Activated CD4-positive, alpha-beta T cell treated with anti-CD3 and anti-CD28 coated beads, Interleukin-2, amount 10 ng/mL, durations not matched to agents 7 days and 5 days (primary cell): ENCODE results near the gene CREB5. TPM values are rescaled to one million over a fixed set of nuclear protein-coding genes. Genes with fewer than 3 reads are reported as not detected.
"Not testable (repeated sequence)": the region's sequence is repeated elsewhere in the genome, so short reads cannot be mapped to it uniquely, and the experiment has no call there.

Experiments used
- CTCF ChIA-PET: fragments of 350-600 bp; sonication (Branson Sonifier 250); formaldehyde crosslinking; loops from one replicate; lab custom pipeline; 2021; ENCODE audit warnings: antibody characterized with exemption; lab: Charles Lee
- POLR2A ChIA-PET: fragments of 350-600 bp; sonication (Branson Sonifier 250); formaldehyde crosslinking; loops from one replicate; lab custom pipeline; 2021; ENCODE audit warnings: antibody characterized with exemption; lab: Charles Lee
- DNase-seq: peaks from one replicate; pipeline ENCODE4 v3.0.0-alpha.2; 2020
- H3K27ac Mint-ChIP-seq: one replicate; pipeline ENCODE4 v1.8.0; 2021; ENCODE audit warnings: mild to moderate bottlenecking, moderate library complexity, mixed read lengths
- H3K27me3 Mint-ChIP-seq: one replicate; pipeline ENCODE4 v1.8.0; 2021; ENCODE audit warnings: mixed read lengths
- H3K36me3 Mint-ChIP-seq: one replicate; pipeline ENCODE4 v1.8.0; 2021; ENCODE audit warnings: low read depth, mixed read lengths
- H3K4me1 Mint-ChIP-seq: one replicate; pipeline ENCODE4 v1.8.0; 2021; ENCODE audit warnings: mixed read lengths
- H3K4me3 Mint-ChIP-seq: one replicate; pipeline ENCODE4 v1.8.0; 2021; ENCODE audit warnings: mild to moderate bottlenecking, moderate library complexity, mixed read lengths
- H3K9me3 Mint-ChIP-seq: one replicate; pipeline ENCODE4 v1.8.0; 2021; ENCODE audit warnings: mixed read lengths
- total RNA-seq, 2 experiments: library from RNA; stranded (reverse); gene quantifications; one replicate each; pipeline ENCODE4 v1.2.3, GENCODE V29; 2021

CREB5 gene
- total RNA-seq, 2 experiments from 2014 or later, result not detected

GRCh38 chr7:28778786-28779185 lies 366.5 kb downstream of the CREB5 start:
- Mint-ChIP-seq H3K4me3 (no peak overlapping the region), H3K27me3 (peaks cover 2% of the 10 kb centered on the region)
- CTCF ChIA-PET, result no interaction called here

GRCh38 chr7:28779954-28780353 lies 367.6 kb downstream of the CREB5 start:
- H3K9me3 Mint-ChIP-seq, result no peaks in the 10 kb centered on the region
- POLR2A ChIA-PET, result no interaction called here
- CTCF ChIA-PET, result no interaction called here
- no peaks in the 10 kb centered on the region for H3K4me1 Mint-ChIP-seq
- H3K27ac Mint-ChIP-seq, result no peak overlapping the region
- peaks cover 2% of the 10 kb centered on the region for H3K27me3 Mint-ChIP-seq
- DNase-seq, result no peak
- no peaks in the 10 kb centered on the region for H3K36me3 Mint-ChIP-seq
- no peak overlapping the region for H3K4me3 Mint-ChIP-seq

More at GRCh38 chr7:28778786-28779185, 366.5 kb downstream of the CREB5 start:
- H3K4me1 Mint-ChIP-seq, result no peaks in the 10 kb centered on the region
- DNase-seq, result no peak
- POLR2A ChIA-PET, result no interaction called here
- no peak overlapping the region for H3K27ac Mint-ChIP-seq
- no peaks in the 10 kb centered on the region for H3K9me3 Mint-ChIP-seq
- H3K36me3 Mint-ChIP-seq, result no peaks in the 10 kb centered on the region

- Mint-ChIP-seq H3K9me3 (no peaks in the 10 kb centered on the region), H3K36me3 (no peaks in the 10 kb centered on the region), H3K4me1 (no peaks in the 10 kb centered on the region), H3K4me3 (no peak overlapping the region), H3K27ac (no peak overlapping the region), H3K27me3 (no peaks in the 10 kb centered on the region)
- no peak for DNase-seq
- POLR2A ChIA-PET, result interaction anchor here (0.6 kb wide), 1 partner anchor 51 kb away, joined by 3 read pairs; no protein-coding TSS in a partner anchor
- CTCF ChIA-PET, result interaction anchor here (1.7 kb wide), 1 partner anchor 12 kb away, joined by 3 read pairs; no protein-coding TSS in a partner anchor
Observed at GRCh38 chr7:28782362-28782761, 370.0 kb downstream of the CREB5 start.

- Mint-ChIP-seq H3K4me3 (no peak overlapping the region), H3K27ac (no peak overlapping the region), H3K27me3 (no peaks in the 10 kb centered on the region), H3K36me3 (no peaks in the 10 kb centered on the region), H3K4me1 (no peaks in the 10 kb centered on the region), H3K9me3 (no peaks in the 10 kb centered on the region)
- ChIA-PET CTCF (interaction anchor here (0.7 to 1.7 kb wide), 2 partner anchors 14 to 199 kb away, joined by 3 to 4 read pairs; no protein-coding TSS in a partner anchor), POLR2A (no interaction called here)
- DNase-seq, result no peak
Observed at GRCh38 chr7:28784171-28784902, 372.0 kb downstream of the CREB5 start.

- Mint-ChIP-seq H3K4me3 (no peak overlapping the region), H3K27me3 (no peaks in the 10 kb centered on the region), H3K4me1 (no peaks in the 10 kb centered on the region), H3K27ac (no peak overlapping the region), H3K36me3 (no peaks in the 10 kb centered on the region), H3K9me3 (no peaks in the 10 kb centered on the region)
- DNase-seq, result no peak
- POLR2A ChIA-PET, result no interaction called here
- CTCF ChIA-PET, result no interaction called here
Observed at GRCh38 chr7:28785041-28785995, 373.0 kb downstream of the CREB5 start.

- H3K4me3 Mint-ChIP-seq, H3K27ac Mint-ChIP-seq, H3K9me3 Mint-ChIP-seq, DNase-seq, POLR2A ChIA-PET, H3K36me3 Mint-ChIP-seq, CTCF ChIA-PET, H3K4me1 Mint-ChIP-seq, H3K27me3 Mint-ChIP-seq: not testable (repeated sequence)
Observed at GRCh38 chr7:28786156-28786555, 373.8 kb downstream of the CREB5 start.

GRCh38 chr7:28787106-28787505 lies 374.8 kb downstream of the CREB5 start:
- POLR2A ChIA-PET, result no interaction called here
- Mint-ChIP-seq H3K27me3 (peaks cover 4% of the 10 kb centered on the region), H3K4me3 (no peak overlapping the region), H3K4me1 (no peaks in the 10 kb centered on the region), H3K36me3 (no peaks in the 10 kb centered on the region), H3K27ac (no peak overlapping the region), H3K9me3 (no peaks in the 10 kb centered on the region)
- CTCF ChIA-PET, result no interaction called here
- DNase-seq, result no peak

- ChIA-PET CTCF (no interaction called here), POLR2A (no interaction called here)
- H3K27ac Mint-ChIP-seq, result no peak overlapping the region
- H3K4me1 Mint-ChIP-seq, result no peaks in the 10 kb centered on the region
- H3K9me3 Mint-ChIP-seq, result no peaks in the 10 kb centered on the region
- DNase-seq, result no peak
- no peaks in the 10 kb centered on the region for H3K36me3 Mint-ChIP-seq
- no peak overlapping the region for H3K4me3 Mint-ChIP-seq
- peaks cover 4% of the 10 kb centered on the region for H3K27me3 Mint-ChIP-seq
Observed at GRCh38 chr7:28790467-28790866, 378.1 kb downstream of the CREB5 start.

- H3K36me3 Mint-ChIP-seq, result no peaks in the 10 kb centered on the region
- H3K27me3 Mint-ChIP-seq, result peaks cover 6% of the 10 kb centered on the region
- H3K27ac Mint-ChIP-seq, result no peak overlapping the region
- CTCF ChIA-PET, result no interaction called here
- no peaks in the 10 kb centered on the region for H3K4me1 Mint-ChIP-seq
- H3K9me3 Mint-ChIP-seq, result no peaks in the 10 kb centered on the region
- POLR2A ChIA-PET, result no interaction called here
- no peak for DNase-seq
- H3K4me3 Mint-ChIP-seq, result no peak overlapping the region
Observed at GRCh38 chr7:28792858-28793257, 380.5 kb downstream of the CREB5 start.

GRCh38 chr7:28793381-28794085 lies 381.2 kb downstream of the CREB5 start:
- no peaks in the 10 kb centered on the region for H3K36me3 Mint-ChIP-seq
- peaks cover 6% of the 10 kb centered on the region for H3K27me3 Mint-ChIP-seq
- H3K4me3 Mint-ChIP-seq, result no peak overlapping the region
- H3K27ac Mint-ChIP-seq, result no peak overlapping the region
- POLR2A ChIA-PET, result no interaction called here
- DNase-seq, result no peak
- H3K4me1 Mint-ChIP-seq, result no peaks in the 10 kb centered on the region
- H3K9me3 Mint-ChIP-seq, result no peaks in the 10 kb centered on the region
- CTCF ChIA-PET, result no interaction called here

- Mint-ChIP-seq H3K27me3 (peaks cover 2% of the 10 kb centered on the region), H3K4me3 (no peak overlapping the region), H3K27ac (no peak overlapping the region), H3K36me3 (no peaks in the 10 kb centered on the region), H3K4me1 (no peaks in the 10 kb centered on the region), H3K9me3 (no peaks in the 10 kb centered on the region)
- ChIA-PET CTCF (no interaction called here), POLR2A (no interaction called here)
- no peak for DNase-seq
Observed at GRCh38 chr7:28798274-28798673, 386.0 kb downstream of the CREB5 start.

- no peak for DNase-seq
- no peaks in the 10 kb centered on the region for H3K36me3 Mint-ChIP-seq
- CTCF ChIA-PET, result no interaction called here
- no peak overlapping the region for H3K27ac Mint-ChIP-seq
- H3K27me3 Mint-ChIP-seq, result peaks cover 2% of the 10 kb centered on the region
- POLR2A ChIA-PET, result no interaction called here
- no peaks in the 10 kb centered on the region for H3K9me3 Mint-ChIP-seq
- no peaks in the 10 kb centered on the region for H3K4me1 Mint-ChIP-seq
- no peak overlapping the region for H3K4me3 Mint-ChIP-seq
Observed at GRCh38 chr7:28799619-28800018, 387.3 kb downstream of the CREB5 start.
